NCI-H2227 (cell line): ENCODE results near the gene KCNIP4.

Experiments used
- DNase-seq: peaks from one replicate; lab custom pipeline; 2025; ENCODE audit not compliant: unreplicated experiment; lab: John Stamatoyannopoulos, UW

Gene KCNIP4

GRCh38 chr4:21490682-21491081 lies 457.9 kb downstream of the KCNIP4 start:
- DNase-seq, result no peak

GRCh38 chr4:21476757-21477156 lies 471.8 kb downstream of the KCNIP4 start:
- no peak for DNase-seq

- no peak for DNase-seq
These were observed 474.4 kb downstream of the KCNIP4 start for GRCh38 chr4:21474195-21474594.

- peak; percentile 54 for DNase-seq
These were observed 478.0 kb downstream of the KCNIP4 start for GRCh38 chr4:21470535-21470934.

- DNase-seq, result peak; percentile 53
These were observed 478.9 kb downstream of the KCNIP4 start for GRCh38 chr4:21469438-21470300.

GRCh38 chr4:21467551-21467950 lies 481.0 kb downstream of the KCNIP4 start:
- DNase-seq, result no peak

- DNase-seq, result no peak
These were observed 491.3 kb downstream of the KCNIP4 start for GRCh38 chr4:21457086-21457840.

GRCh38 chr4:21454831-21455230 lies 493.7 kb downstream of the KCNIP4 start:
- no peak for DNase-seq

GRCh38 chr4:21454201-21454600 lies 494.4 kb downstream of the KCNIP4 start:
- DNase-seq, result no peak

- no peak for DNase-seq
These were observed 495.6 kb downstream of the KCNIP4 start for GRCh38 chr4:21452931-21453330.

GRCh38 chr4:21451032-21451431 lies 497.5 kb downstream of the KCNIP4 start:
- DNase-seq, result no peak

- DNase-seq, result no peak
These were observed 498.2 kb downstream of the KCNIP4 start for GRCh38 chr4:21450331-21450730.

- no peak for DNase-seq
These were observed 501.1 kb downstream of the KCNIP4 start for GRCh38 chr4:21447301-21448054.

GRCh38 chr4:21420166-21420565 lies 528.4 kb downstream of the KCNIP4 start:
- DNase-seq, result no peak

GRCh38 chr4:21415728-21416127 lies 532.8 kb downstream of the KCNIP4 start:
- no peak for DNase-seq

- peak; percentile 20 for DNase-seq
These were observed 534.7 kb downstream of the KCNIP4 start for GRCh38 chr4:21413807-21414370.

- no peak for DNase-seq
These were observed 537.5 kb downstream of the KCNIP4 start for GRCh38 chr4:21411086-21411485.

GRCh38 chr4:21410372-21410771 lies 538.2 kb downstream of the KCNIP4 start:
- no peak for DNase-seq

GRCh38 chr4:21387683-21388082 lies 560.9 kb downstream of the KCNIP4 start:
- peak; percentile 0 for DNase-seq

GRCh38 chr4:21386166-21386780 lies 562.3 kb downstream of the KCNIP4 start:
- DNase-seq, result no peak

- DNase-seq, result no peak
These were observed 562.9 kb downstream of the KCNIP4 start for GRCh38 chr4:21385706-21386105.
